HG02610 (cell line): ENCODE data around the gene SLC17A2.

Experiments
- ATAC-seq: cut with Tn5 transposase; IDR thresholded peaks from one replicate; pipeline ENCODE4 v1.9.1; 2021; ENCODE audit warnings: mild to moderate bottlenecking, moderate library complexity; ENCODE audit not compliant: unreplicated experiment

SLC17A2 gene, protein sequence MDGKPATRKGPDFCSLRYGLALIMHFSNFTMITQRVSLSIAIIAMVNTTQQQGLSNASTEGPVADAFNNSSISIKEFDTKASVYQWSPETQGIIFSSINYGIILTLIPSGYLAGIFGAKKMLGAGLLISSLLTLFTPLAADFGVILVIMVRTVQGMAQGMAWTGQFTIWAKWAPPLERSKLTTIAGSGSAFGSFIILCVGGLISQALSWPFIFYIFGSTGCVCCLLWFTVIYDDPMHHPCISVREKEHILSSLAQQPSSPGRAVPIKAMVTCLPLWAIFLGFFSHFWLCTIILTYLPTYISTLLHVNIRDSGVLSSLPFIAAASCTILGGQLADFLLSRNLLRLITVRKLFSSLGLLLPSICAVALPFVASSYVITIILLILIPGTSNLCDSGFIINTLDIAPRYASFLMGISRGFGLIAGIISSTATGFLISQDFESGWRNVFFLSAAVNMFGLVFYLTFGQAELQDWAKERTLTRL

DNA sequence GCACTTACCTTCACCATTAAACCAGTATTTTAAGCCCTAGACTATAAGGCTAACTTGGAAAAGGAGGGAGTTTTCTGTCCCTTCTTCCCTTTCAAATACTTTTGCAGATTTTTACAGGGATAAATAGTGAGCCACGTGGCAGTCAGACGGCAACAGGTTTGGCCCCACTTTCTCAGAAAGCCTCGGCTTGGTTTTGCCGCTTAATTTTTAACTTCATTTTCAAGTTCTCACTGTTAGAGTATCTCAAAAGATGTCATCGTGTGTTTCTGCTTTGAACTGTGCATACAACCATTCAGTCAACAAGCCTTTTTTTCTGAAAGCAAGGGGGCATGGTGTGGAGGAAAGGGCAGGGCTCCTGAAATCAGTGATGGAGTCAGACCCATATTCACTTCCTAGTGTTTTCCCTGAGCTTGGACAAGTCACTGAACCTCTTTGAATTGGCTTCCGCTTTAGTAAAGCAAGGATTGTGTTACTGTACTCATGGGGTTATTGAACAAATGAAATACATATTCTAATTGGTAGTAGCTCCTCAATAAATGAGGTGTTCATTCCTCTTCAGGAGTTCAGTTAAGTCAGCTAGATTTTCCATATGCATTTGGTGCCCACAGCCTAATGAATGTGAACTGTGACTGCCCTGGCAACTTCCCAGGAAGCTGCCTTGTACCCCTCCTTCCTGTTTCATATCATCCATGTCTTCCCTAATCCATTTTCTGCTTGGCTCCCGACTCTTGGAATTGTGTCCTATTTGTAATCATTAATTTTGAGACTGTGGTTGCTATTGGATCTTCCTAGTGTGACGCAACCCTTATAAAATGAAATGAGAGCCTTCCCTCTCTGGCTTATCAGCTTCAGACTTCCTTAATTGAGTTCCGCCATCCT, at the start of gene SLC17A2:
Gene SLC17A2, minus strand, starts transcription at position 160 of the 879 bp plus-strand sequence. CDS start 4,895 bp downstream, outside the sequence.
- no peak for ATAC-seq

DNA sequence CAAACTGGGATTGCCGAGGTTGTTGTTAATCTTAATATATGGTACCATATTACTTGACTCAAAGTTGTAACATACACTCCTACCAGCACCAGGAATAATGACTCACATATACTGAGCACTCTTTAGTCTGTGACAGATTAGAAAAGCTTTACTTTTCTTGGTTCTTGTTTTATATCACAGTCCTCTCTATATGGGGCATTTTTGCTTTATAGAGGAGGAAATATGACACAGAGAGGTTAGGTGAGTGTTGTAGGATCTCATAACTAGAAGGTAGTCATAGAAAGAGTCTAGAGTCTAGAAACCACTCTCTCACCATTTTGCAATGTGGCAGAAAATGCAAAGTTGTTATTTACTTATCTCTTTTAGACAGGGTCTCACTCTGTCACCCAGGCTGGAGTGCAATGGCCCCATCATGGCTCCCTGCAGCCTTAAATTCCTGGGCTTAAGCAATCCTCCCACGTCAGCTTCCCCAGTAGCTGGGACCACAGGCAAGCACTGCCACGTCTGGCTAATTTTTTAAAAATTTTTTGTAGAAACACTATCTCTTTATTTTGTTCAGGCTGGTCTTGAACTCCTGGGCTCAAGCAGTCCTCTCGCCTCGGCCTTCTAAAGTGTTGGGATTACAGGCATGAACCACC, 45.6 kb upstream of the SLC17A2 start:
- ATAC-seq = no peak

DNA sequence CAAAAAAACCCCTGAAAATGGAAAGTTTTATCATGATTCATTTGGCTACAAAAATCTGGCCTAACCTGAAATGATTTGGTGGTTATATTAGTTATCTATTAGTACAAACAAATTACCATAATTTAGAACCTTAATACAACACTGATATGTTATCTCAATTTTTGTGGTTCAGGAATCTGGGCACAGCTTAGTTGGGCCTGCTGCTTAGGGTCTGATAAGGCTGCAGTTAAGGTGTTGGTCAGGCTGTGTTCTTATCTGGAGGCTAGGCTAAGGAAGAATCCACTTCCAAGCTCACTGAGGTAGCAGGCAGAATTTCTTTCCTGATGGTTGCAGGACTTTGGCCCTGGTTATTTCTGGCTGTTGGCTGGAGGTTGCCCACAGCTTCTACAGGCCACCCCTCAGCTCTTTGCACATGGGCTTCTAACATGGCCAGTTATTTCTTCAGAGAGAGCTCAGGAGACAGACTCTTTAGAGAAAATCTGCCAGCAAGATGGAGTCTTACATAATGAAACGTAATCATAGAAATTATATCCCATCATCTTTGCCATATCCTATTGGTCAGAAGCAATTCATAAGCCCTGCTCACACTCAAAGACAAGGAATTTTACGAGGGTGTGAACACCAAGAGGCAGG, 43.5 kb upstream of the SLC17A2 start:
- no peak for ATAC-seq

DNA sequence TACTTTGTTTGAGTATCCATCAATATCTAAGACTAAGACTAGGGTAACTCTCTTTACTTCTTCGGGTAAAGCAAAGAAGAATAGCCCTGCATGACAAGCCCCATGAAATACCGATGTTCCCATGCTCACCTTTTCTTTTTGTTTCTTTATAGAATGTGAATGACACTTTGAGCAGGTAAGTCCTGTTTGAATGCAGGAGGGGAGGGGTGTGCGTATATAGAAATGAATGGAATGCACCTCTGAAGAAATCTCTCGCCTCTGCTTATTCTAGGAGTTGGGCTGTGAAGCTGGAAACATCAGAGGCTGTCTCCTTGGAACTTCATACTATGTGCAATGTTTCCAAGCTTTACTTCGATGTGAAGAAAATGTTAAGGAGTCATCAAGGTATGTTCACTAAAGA, 42.4 kb upstream of the SLC17A2 start:
- ATAC-seq = no peak

DNA sequence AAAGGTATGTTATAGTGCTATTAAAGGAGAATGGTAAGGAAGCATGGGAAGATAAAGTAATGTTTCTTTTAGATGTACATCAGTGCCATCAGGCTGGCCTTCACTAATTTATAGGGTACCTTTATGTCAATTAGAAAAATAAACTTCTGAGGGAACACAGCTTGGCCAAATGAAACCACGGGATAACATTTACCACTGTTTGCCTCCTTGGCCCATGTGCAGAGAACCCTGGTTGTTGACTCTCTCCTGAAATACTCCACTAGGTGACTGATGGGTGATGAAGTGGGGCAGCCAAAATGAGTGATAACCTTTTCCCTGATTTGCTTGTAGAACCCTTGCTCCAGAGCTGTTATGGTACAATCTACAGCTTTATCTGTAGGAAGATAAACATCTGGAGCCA, 41.6 kb upstream of the SLC17A2 start:
- ATAC-seq = no peak

DNA sequence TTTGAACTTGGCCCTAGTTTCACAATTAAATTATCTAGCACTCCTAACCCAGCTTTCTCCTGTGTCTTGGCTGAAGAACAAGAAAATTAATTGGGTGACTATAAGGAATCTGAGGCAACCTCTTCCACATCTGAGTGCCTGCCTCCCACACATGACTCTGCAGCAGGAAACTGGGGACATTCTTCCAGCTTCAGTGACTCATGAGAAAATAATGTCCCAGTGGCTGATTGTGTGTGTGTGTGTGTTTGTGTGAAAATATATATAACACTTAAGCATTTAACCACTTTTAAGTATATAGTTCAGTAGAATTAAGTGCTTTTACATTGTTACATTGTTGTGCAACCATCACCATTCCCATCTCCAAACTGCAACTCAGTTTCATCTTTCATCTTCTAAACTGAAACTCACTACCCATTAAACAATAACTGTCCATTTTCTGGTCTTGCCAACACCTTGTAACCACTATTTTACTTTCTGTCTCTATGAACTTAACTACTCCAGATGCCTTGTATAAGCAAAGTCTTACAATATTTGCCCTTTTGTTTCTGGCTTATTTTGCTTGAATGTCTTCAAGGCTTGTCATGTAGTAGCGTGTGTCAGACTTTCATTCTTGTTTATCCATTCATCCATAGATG, 40.8 kb upstream of the SLC17A2 start:
- ATAC-seq = no peak

DNA sequence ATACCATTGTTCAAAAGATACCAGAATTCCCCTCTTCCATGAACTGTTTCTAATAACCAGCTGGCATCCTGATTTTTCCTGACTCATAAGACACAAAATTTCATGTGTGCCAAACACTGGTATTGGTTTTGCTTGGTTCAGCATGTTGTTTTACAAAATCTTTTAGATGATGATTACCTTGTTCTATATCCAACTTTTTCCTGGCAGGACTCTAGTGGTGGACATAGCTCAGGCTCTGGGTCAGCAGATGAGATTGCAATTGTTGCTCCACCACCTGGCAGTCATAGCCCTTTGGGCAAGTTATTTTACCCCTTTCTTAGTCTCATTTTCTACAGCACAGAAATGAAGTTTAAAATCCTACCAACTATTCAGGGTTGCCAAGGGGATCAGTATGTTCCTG, 38.3 kb upstream of the SLC17A2 start:
- ATAC-seq = no peak

DNA sequence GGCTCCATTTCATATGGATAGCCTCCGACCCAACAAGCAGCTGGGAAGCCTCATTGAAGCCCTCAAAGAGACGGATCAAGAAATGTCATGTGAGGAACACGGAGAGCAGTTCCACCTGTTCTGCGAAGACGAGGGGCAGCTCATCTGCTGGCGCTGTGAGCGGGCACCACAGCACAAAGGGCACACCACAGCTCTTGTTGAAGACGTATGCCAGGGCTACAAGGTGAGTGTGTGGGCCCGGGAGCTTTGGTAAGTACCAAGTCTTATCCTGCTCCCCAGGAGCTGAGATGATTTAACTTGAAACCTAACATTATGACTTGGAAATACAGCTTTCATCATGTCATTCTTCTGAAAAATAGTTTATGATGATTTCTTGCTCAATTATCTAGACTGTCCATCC, 36.2 kb upstream of the SLC17A2 start:
- no peak for ATAC-seq

DNA sequence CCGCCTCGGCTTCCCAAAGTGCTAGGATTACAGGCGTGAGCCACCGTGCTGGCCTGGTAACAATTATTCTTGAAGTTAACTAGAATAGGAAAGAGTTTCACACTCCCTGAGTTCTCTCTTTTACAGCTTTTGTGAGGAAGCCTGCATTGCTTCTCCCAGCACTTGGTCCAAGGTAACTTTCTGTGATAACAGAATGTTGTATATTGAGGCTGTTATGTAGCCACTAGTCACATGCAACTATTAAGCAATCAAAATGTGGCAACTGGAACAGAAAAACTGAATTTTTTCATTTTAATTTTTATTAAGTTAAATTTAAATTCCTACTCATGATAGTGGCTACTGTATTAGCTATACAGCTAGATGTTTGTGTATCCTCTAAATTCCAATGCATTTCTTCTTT, 34.6 kb upstream of the SLC17A2 start:
- ATAC-seq = no peak

DNA sequence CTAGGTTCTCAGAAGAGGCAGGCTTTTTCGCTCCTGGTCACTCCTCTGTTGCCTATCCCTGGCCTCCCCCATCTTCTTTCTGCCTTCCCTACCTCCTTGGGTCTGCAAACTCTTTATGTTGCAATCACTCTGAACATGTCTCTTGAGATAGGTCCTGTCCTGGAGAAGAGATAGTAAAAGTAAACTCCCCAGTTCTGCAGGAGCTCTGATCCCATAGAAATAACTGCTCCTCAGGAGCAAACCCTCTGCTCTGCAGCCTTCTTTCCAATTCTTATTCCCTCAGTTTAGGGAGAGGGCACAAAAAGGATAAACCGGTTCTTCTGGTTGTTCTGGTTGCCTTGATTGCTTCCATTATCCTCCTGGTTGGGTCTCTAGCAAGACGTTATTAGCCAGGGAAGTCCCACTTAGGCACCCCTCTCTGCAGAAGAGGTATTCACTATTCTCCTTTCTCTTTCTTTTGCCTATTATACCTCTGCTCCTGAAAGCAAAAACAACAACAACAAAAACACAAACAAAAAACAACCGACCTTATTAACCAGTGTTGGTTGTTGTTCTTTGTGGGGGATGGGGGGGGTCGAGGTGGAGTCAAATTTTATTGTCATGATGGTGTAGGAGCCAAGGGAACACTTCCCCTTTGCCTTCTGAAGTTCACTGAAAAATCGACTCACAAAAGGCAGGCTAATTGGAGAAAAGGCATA, 33.1 kb upstream of the SLC17A2 start:
- ATAC-seq = no peak

DNA sequence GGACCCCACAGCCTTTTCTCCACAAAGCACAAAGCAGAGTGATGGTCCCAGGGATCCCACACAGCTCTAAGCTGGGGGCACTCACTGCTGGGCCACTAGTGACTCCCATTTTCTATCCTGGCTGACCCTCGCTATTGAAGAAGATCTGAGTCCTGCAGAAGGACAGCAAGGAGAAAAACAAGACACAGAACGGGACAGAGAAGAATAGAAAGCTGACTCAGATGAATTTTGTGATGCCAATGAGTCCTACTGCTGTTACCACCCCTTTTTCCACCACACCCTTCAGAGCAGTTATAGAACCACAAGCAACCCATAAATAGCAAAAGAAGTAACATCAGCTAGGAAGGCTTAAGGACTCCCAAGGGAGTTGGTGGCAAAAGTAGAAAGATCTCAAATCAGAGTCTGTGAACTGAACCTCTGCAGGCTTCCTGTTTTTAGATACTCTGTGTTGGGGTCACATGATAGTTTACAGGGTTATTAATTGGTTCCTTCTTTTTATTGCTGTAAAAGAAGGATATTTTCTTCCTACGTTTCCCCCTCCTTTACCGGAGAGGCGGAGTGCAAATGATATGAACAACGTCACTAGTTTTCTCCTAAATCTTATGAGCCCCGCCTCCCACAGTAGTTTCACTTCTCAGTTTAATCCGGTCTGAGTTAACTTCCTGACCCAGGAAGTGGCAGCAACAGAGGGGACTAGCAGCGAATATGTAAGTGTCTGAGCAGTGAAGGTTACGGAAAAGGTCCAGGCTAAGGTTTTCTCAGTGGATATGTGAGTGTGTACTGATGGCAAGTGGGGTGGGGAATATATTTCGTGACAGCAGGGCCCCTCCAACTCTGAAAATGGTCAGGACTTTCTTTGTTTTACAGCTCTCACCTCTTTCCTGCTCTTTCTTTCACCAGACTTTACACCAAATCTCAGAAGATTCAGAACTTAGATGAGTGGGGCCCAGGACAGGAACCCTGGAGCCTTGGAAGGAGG, 31.9 kb upstream of the SLC17A2 start, which contains the start of gene TRIM38:
Gene TRIM38, plus strand, starts transcription at position 654 of the 979 bp plus-strand sequence. CDS start 3,721 bp downstream, outside the sequence.
- peak; percentile 75 for ATAC-seq

DNA sequence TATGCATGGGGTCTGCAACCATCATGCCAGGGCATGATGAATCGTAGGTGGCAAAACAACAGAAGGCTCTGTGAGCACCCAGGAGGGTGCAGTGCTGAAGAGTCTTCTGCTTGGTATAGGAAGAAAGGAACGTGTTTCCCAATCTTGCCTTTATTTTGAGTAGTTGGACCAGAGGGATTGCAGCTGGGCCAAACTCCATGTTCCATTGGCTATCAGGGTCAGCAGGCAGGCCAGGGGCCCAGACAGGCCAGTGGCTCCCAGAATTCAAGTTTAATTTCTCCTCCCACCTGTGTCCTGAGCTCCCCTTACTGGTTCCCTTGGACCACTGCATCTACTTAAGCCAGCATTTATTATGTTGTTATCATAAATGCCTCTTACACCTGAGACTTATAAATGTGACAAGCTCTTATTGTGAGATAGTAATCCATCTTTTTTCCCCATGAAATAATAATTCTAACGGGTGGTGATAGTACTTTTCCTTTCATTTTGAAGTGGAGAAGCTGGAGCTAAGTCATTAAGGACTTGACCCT, 31.2 kb upstream of the SLC17A2 start:
- ATAC-seq = no peak

DNA sequence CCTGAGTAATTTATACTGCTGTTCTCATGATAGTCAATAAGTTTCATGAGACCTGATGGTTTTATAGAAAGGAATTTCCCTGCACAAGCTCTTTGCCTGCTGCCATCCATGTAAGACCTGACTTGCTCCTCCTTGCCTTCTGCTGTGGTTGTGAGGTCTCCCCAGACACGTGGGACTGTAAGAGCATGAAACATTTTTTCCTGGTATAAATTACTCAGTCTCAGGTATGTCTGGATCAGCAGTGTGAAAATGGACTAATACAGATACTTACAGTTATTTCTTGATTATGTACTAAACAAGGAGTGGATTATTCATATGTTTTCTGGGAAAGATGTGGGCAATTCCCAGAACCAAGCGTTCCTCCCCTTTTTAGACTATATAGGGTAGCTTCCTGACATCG, 30.2 kb upstream of the SLC17A2 start:
- ATAC-seq = no peak

DNA sequence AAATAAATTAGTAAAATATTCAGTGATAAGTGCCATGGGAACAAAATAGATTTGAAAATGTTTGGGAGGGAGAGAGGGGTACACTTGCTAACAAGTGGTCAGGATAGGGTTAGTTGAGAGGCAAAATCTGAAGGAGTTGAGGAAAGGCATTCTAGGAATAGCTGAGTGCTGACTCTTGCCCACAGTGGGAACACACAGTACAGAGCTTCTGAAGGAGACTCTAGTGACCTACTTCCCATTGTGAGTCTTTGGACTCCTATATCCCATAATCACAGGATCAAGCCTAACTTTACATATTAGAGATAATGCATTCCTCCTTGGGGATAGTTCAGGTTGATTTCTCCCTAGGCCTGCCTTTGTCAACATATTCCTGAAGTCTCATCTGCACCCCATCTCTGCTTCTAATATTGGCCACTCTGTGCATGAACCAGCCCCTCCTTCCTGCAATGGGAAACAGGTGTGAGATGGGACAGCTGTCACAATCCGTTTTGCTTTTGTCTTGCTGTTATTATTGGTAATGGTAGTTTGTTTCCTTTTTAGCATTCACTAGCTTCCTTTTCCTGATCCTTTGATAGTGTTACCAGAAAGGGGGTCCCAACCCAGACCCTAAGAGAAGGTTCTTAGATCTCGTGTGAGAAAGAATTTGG, 29.5 kb upstream of the SLC17A2 start:
- ATAC-seq = no peak

DNA sequence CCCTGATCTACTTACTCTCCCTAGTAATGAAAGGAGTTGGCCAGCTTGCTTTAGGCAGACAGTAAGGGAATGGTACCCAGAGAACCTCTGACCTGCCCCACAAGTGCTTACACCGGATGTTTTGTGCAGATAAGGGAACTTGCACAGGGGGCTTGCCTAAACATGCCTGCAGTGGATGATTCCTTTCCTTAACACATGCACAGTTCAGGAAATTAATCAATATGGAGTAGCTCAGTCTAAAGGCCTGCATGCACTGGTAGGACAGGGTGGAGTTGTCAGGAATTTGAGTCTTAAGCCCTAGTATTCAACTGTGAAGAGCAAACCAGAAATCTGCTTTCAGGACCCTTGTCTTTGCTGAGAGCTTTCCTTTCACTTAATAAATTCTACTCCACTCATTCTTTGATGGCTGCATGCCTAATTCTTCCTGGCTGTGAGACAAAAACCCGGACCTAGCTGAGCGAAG, 28.2 kb upstream of the SLC17A2 start:
- ATAC-seq = no peak

DNA sequence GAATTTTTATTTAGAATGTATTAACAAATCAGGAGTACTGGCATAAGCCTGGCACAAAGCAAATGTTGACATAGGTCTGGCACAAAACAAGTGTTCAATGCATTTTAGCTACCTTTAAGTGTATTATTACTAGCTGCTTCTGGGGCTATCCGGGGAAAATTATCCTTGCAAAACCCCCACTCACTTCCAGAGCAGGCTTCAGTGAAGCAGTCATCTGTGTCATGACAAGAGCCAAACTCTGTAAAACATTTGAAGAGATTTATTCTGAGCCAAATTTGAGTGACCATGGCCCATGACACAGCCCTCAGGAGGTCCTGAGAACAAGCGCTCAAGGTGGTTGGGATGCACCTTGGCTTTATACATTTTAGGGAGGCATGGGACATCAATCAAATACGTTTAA, 25.7 kb upstream of the SLC17A2 start:
- no peak for ATAC-seq

DNA sequence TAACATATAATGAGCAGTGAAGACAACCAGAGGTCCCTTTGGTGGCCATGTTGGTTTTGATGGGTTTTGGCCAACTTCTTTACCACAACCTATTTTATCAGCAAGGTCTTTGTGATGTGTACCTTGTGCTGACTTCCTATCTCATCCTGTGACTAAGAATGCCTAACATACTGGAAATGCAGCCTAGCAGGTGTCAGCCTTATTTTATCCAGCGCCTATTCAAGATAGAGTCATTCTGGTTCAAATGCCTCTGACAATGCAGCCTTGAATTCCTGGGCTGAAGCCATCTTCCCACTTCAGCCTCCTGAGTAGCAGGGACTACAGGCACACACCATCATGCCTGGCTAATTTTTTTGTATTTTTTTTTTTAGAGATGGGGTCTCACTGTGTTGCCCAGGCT, 24.3 kb upstream of the SLC17A2 start:
- no peak for ATAC-seq

DNA sequence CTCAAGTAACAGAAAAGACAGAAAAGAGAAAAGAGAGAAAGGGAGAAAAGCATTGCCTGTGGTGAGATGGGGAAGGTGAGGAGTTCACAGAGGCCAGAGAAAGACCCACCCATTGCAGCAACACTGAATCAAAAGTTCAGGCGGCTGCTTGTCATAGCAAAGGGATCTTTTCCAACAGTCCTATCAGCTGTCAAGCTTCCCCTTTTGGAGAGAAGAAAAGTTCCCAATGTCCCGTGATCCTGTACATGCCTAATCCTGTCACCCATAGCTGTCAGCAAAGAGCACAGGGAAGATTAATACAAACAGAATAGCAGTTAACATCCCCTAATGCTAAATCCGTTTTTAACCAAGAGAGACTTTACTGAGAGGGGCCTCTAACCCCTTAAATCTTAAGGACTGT, 23.2 kb upstream of the SLC17A2 start:
- ATAC-seq = no peak
